Left ventricle myocardium inferior (tissue), 1 donor: Measurements from ENCODE around the gene PRODH. TPM values are rescaled to one million over a fixed set of nuclear protein-coding genes. Genes with fewer than 3 reads are reported as not detected.
A peak's percentile ranks its signal among the peaks of the same experiment; 100 is the strongest.
"Not testable (repeated sequence)": the region's sequence is repeated elsewhere in the genome, so short reads cannot be mapped to it uniquely, and the experiment has no call there.

Experiments
- DNase-seq: peaks from one replicate; pipeline ENCODE4 v3.0.0-alpha.2; 2020
- H3K27ac ChIP-seq: fragments of 200-600 bp; replicated peaks from 2 replicates; pipeline ENCODE4 v1.8.0; 2021
- H3K27me3 ChIP-seq: fragments of 200-600 bp; 2 replicates; pipeline ENCODE4 v1.8.0; 2021; ENCODE audit warnings: low read depth
- H3K36me3 ChIP-seq: fragments of 200-600 bp; 2 replicates; pipeline ENCODE4 v1.8.0; 2021
- H3K4me1 ChIP-seq: fragments of 200-600 bp; 2 replicates; pipeline ENCODE4 v1.8.0; 2021
- H3K4me3 ChIP-seq: fragments of 200-600 bp; 2 replicates; pipeline ENCODE4 v1.8.0; 2021; ENCODE audit warnings: mild to moderate bottlenecking, moderate library complexity
- H3K9me3 ChIP-seq: fragments of 200-600 bp; replicated peaks from 2 replicates; pipeline ENCODE4 v1.8.0; 2021
- intact Hi-C: fragments of 100-400 bp; cut with micrococcal nuclease; formaldehyde crosslinking; loops from one replicate; pipeline ENCODE4 v1.11.0; 2022
- total RNA-seq: library from RNA; stranded (reverse); fragmentation: NEBNext Ultra II Directional; extraction: Animal tissue kit (Norgen Biotek cat#: 25700); gene quantifications from one replicate; pipeline ENCODE4 v1.2.1, GENCODE V29; 2021
- TF ChIP-seq, protein P1 (sequence below): fragments of 200-600 bp; IDR thresholded peaks from 2 replicates; pipeline ENCODE4 v1.8.0; 2021; ENCODE audit warnings: antibody characterized with exemption, mild to moderate bottlenecking, borderline replicate concordance
- donor health status: DM: no; HTN: yes; CAD: no; lungs with severe emphysema.

PRODH gene
- total RNA-seq, 1 donor from 2014 or later: 13.3 TPM

DNA sequence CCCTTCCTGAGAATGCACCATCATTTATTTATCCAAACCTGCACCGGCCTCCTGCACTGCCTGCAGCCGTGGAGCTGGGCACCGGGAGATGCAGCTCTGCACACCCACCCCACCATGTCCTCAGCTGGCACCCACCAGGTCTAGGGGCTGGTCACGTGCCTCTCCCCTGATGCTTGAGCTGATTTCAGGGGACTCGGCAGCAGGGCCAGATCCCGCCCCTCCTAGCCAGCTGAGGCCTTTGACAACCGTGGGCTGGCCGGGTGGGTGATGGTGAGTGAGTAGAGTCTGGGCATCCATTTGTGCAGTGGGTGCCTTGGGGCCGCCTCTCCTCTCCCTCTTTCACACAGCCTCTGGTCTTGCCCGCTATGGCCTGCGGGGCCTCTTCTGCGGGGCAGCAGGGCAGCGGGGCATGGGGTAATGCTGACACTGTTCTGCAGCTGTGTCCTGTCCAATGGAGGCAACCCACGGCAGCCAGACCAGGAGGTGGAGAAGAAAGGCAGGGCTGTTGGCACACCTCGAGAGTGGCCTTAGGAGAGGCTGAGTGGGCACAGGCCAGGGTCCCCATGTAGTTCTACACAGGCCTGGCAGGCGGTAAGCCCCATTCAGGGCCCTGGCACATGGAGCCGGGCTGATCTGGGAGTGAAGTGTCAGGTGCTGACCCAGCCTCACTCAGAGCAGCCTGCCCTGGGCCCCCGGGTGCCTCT, 38.5 kb upstream of the PRODH start:
- no peak overlapping the region for H3K4me3 ChIP-seq

DNA sequence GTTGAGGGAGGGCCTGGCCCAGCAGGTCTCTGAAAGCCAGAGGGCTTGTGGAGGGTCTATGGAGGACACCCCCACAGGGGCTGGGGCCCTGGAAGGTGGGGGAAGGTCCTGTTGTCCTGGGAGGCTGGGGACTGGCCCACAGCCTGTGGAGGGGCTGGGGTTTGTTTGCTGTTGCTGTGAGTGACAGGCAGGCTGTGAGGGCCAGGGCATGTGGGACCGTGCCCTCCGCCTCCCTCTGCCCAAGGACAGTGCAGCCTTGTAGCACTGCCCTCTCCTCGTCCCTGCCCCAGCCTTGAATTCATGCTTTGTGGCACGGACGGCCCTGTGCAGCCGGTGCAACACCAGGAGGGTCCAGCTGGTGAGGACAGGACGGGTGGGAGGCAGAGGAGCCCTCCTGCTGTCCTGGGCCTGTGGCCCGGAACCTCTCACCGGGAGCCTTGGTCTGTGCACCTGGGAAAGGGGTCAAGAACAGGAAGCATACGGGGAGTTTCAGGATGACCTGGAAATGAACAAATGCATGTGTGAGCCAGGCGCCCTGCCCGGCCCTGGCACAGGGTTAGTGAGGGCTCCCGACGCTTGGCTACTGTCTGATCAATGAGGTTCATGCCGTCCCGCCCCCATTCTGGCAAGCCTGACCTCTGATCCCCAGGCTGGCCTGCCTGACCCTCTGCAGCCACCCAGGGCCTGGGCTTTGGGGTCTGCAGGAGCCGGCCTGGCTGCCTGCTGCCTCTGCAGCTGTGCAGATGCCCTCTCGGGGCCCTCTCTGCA, 37.4 kb upstream of the PRODH start:
- Histone ChIP-seq H3K36me3 (no peaks in the 10 kb centered on the region), H3K4me1 (peaks cover 7% of the 10 kb centered on the region), H3K4me3 (no peak overlapping the region), H3K9me3 (peaks cover 3% of the 10 kb centered on the region), H3K27me3 (peaks cover 37% of the 10 kb centered on the region), H3K27ac (no peak overlapping the region)
- TF ChIP-seq, protein P1, sequence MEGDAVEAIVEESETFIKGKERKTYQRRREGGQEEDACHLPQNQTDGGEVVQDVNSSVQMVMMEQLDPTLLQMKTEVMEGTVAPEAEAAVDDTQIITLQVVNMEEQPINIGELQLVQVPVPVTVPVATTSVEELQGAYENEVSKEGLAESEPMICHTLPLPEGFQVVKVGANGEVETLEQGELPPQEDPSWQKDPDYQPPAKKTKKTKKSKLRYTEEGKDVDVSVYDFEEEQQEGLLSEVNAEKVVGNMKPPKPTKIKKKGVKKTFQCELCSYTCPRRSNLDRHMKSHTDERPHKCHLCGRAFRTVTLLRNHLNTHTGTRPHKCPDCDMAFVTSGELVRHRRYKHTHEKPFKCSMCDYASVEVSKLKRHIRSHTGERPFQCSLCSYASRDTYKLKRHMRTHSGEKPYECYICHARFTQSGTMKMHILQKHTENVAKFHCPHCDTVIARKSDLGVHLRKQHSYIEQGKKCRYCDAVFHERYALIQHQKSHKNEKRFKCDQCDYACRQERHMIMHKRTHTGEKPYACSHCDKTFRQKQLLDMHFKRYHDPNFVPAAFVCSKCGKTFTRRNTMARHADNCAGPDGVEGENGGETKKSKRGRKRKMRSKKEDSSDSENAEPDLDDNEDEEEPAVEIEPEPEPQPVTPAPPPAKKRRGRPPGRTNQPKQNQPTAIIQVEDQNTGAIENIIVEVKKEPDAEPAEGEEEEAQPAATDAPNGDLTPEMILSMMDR: no peak
- DNase-seq: no peak
- intact Hi-C loops: no loop called here

More for the DNA sequence above, 38.5 kb upstream of the PRODH start:
- intact Hi-C loops: no loop called here
- Histone ChIP-seq H3K4me1 (peaks cover 7% of the 10 kb centered on the region), H3K27ac (no peak overlapping the region), H3K9me3 (peaks cover 3% of the 10 kb centered on the region), H3K27me3 (peaks cover 25% of the 10 kb centered on the region), H3K36me3 (no peaks in the 10 kb centered on the region)
- DNase-seq: no peak
- TF ChIP-seq, protein P1: no peak

DNA sequence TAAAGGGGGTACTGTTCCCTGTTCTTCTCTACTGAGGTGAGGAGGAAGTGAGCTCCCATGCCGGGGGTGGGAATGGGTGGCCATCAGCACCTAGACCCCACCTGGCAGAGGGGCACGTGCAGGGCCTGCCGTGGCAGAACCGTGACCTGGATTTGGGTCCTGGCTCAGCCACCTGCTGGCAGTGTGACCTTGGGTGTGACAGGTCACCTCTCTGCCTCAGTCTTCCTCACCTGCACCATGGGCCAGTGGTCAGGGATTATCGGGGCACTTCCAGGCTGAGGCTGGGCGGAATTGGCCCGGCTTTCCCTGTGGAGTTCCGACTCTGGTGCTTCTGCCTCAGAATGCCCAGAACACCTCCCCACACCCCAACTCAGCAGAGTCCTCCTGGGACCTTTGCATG, 36.5 kb upstream of the PRODH start:
- H3K4me3 ChIP-seq, H3K27ac ChIP-seq, H3K36me3 ChIP-seq, H3K9me3 ChIP-seq, H3K4me1 ChIP-seq, intact Hi-C loops, DNase-seq: not testable (repeated sequence)
- peaks cover 45% of the 10 kb centered on the region for H3K27me3 ChIP-seq

DNA sequence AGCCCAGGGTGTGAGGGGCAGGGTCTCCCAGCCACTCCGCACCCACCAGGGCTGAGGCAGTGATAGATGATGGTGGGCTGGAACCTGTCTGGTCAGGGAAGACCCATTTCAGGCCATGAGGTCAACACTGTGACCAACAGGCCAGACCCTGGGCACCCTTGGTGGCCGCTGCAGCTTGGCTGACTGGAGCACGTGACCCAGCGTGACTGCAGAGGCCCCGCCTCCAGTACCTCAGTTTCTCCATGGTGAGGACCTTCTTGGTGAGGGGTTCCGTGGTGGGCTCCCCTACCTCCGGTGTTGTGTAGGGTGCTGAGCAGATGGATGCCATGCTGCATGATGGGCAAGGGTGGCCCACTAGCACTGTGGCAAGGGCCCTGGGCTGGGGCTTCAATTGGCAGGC, 35.9 kb upstream of the PRODH start:
- H3K36me3 ChIP-seq, H3K4me3 ChIP-seq, intact Hi-C loops, DNase-seq, H3K27ac ChIP-seq, H3K9me3 ChIP-seq, H3K4me1 ChIP-seq: not testable (repeated sequence)
- H3K27me3 ChIP-seq: peaks cover 51% of the 10 kb centered on the region

DNA sequence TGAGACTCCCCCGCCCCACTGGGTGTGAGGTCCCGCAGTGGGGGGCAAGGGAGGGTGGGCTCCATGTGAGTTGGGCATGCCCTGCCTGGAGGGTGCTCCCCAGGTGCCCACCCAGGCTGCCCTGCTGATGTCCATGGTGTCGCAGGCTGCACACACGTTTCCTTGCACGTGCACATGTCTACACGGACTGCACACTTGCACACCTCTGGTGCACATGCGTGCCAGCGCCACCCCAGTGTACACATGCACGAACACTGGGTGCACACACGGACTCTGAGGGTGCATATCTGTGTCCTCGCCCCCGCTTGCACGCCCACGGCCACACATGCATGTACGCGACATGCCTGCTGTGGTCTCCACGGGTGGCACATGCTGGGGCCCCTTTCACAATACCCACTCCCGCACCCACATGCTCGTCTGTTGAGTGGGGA, 35.2 kb upstream of the PRODH start:
- peaks cover 7% of the 10 kb centered on the region for H3K4me1 ChIP-seq
- H3K27ac ChIP-seq: no peak overlapping the region
- no peak for DNase-seq
- intact Hi-C loops: no loop called here
- no peaks in the 10 kb centered on the region for H3K36me3 ChIP-seq
- H3K27me3 ChIP-seq: peaks cover 58% of the 10 kb centered on the region
- TF ChIP-seq, protein P1: no peak
- H3K9me3 ChIP-seq: no peaks in the 10 kb centered on the region
- peak overlapping the region; percentile 68 for H3K4me3 ChIP-seq

DNA sequence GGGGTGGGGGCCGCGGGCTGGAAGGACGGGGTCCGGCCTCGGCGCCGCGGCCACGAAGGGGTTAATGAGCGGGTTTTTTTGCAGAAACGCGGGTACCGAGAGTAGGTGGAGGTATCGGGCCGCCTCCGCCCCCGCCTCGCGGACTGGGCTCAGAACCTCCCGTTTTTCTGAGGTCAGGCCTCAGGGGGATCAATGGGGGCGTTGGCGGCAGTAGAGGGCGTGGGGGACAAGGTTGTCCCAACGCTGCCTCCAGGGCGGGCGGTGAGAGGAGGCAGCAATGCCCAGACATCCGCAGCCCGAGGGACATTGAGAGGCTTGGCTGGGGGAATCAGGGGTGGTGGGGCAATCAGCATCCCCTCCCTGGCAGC, 34.8 kb upstream of the PRODH start:
- Histone ChIP-seq H3K27me3 (peaks cover 62% of the 10 kb centered on the region), H3K4me1 (peaks cover 7% of the 10 kb centered on the region), H3K4me3 (peak overlapping the region; percentile 68), H3K36me3 (no peaks in the 10 kb centered on the region), H3K27ac (no peak overlapping the region), H3K9me3 (no peaks in the 10 kb centered on the region)
- no peak for DNase-seq
- intact Hi-C loops: no loop called here
- TF ChIP-seq, protein P1: no peak
